GM19463 (cell line): ENCODE results near the gene PRDM5.

Experiments used
- ATAC-seq: cut with Tn5 transposase; IDR thresholded peaks from one replicate; pipeline ENCODE4 v1.9.1; 2021; ENCODE audit warnings: mild to moderate bottlenecking, moderate library complexity; ENCODE audit not compliant: unreplicated experiment

The PRDM5 gene

GRCh38 chr4:120824946-120825345 is 97.6 kb downstream of the PRDM5 start:
- no peak for ATAC-seq

- ATAC-seq: no peak
Measured at GRCh38 chr4:120821977-120822376, 100.5 kb downstream of the PRDM5 start.

- ATAC-seq: no peak
Measured at GRCh38 chr4:120821029-120821428, 101.5 kb downstream of the PRDM5 start.

GRCh38 chr4:120819805-120820437 is 102.6 kb downstream of the PRDM5 start:
- ATAC-seq: peak; percentile 44

- no peak for ATAC-seq
Measured at GRCh38 chr4:120816296-120816965, 106.1 kb downstream of the PRDM5 start.

- ATAC-seq: no peak
Measured at GRCh38 chr4:120815361-120815760, 107.2 kb downstream of the PRDM5 start.

GRCh38 chr4:120814886-120815285 is 107.6 kb downstream of the PRDM5 start:
- no peak for ATAC-seq

GRCh38 chr4:120812216-120812615 is 110.3 kb downstream of the PRDM5 start:
- ATAC-seq: no peak

GRCh38 chr4:120809518-120809917 is 113.0 kb downstream of the PRDM5 start:
- ATAC-seq: no peak

GRCh38 chr4:120808475-120809141 is 113.9 kb downstream of the PRDM5 start:
- ATAC-seq: no peak

- ATAC-seq: no peak
Measured at GRCh38 chr4:120801137-120801758, 121.3 kb downstream of the PRDM5 start.

GRCh38 chr4:120798570-120798969 is 124.0 kb downstream of the PRDM5 start:
- ATAC-seq: no peak

- no peak for ATAC-seq
Measured at GRCh38 chr4:120796271-120796670, 126.3 kb downstream of the PRDM5 start.

GRCh38 chr4:120785202-120785601 is 137.3 kb downstream of the PRDM5 start:
- no peak for ATAC-seq

GRCh38 chr4:120777459-120777858 is 145.1 kb downstream of the PRDM5 start:
- no peak for ATAC-seq

- no peak for ATAC-seq
Measured at GRCh38 chr4:120775431-120775830, 147.1 kb downstream of the PRDM5 start.

GRCh38 chr4:120773641-120774040 is 148.9 kb downstream of the PRDM5 start:
- ATAC-seq: no peak

- ATAC-seq: no peak
Measured at GRCh38 chr4:120771907-120772306, 150.6 kb downstream of the PRDM5 start.

GRCh38 chr4:120770897-120771296 is 151.6 kb downstream of the PRDM5 start:
- no peak for ATAC-seq

- ATAC-seq: no peak
Measured at GRCh38 chr4:120769227-120769626, 153.3 kb downstream of the PRDM5 start.

- ATAC-seq: no peak
Measured at GRCh38 chr4:120765260-120765680, 157.3 kb downstream of the PRDM5 start.

- ATAC-seq: no peak
Measured at GRCh38 chr4:120763650-120764049, 158.9 kb downstream of the PRDM5 start.
